Endothelial cell of umbilical vein (primary cell): ENCODE results near the gene PLAC1. TPM values are rescaled to one million over a fixed set of nuclear protein-coding genes. Genes with fewer than 3 reads are reported as not detected.

Source experiments
- BruUV-seq: library from RNA; stranded (reverse); fragments of 400-500 nt; replicated peaks from 2 replicates; lab custom pipeline; 2021; lab: Mats Ljungman, UMichigan
- CTCF ChIA-PET: fragments of 300-600, 350-600 bp; sonication (Branson Sonifier 250); formaldehyde crosslinking; loops from one replicate; lab custom pipeline; 2021; ENCODE audit warnings: antibody characterized with exemption, inconsistent platforms; lab: Charles Lee
- POLR2A ChIA-PET: fragments of 300-600, 350-600 bp; sonication (Branson Sonifier 250); formaldehyde crosslinking; loops from one replicate; lab custom pipeline; 2021; ENCODE audit warnings: antibody characterized with exemption, inconsistent platforms; lab: Charles Lee
- DNase-seq: peaks from one replicate; pipeline ENCODE4 v3.0.0-alpha.2; 2011; ENCODE audit warnings: low read depth, low spot score
- FAIRE-seq: peaks from 2 replicates; lab custom pipeline; 2011; peaks lifted over from hg19 to GRCh38; lab: Jason Lieb, UNC
- H2AFZ ChIP-seq: 2 replicates; pipeline ENCODE4 v1.6.0; 2012; ENCODE audit warnings: low read depth, low read length, control low read depth, inconsistent platforms
- H3K27ac ChIP-seq: 2 replicates; pipeline ENCODE4 v1.5.1; 2011; ENCODE audit warnings: low read depth, mild to moderate bottlenecking, control low read depth, low read length, moderate library complexity; ENCODE audit not compliant: insufficient read depth
- H3K27me3 ChIP-seq, 2 experiments: 2 replicates each; pipeline versions ENCODE4 v1.6.0 to v1.6.1; 2011; ENCODE audit warnings: low read length in 2 of 2, mixed read lengths in 1 of 2; ENCODE audit not compliant: control insufficient read depth in 2 of 2, insufficient read depth in 2 of 2
- H3K36me3 ChIP-seq, 2 experiments: 2 replicates in 1 of 2; 3 replicates in 1 of 2; pipeline ENCODE4 v1.5.1; 2011; ENCODE audit warnings: low read length in 2 of 2, mild to moderate bottlenecking in 1 of 2, moderate library complexity in 1 of 2; ENCODE audit not compliant: control insufficient read depth in 2 of 2, insufficient read depth in 2 of 2; ENCODE audit errors: extremely low read depth in 1 of 2
- H3K4me1 ChIP-seq: 3 replicates; pipeline ENCODE4 v1.5.1; 2011; ENCODE audit warnings: mild to moderate bottlenecking, low read length; ENCODE audit not compliant: control insufficient read depth, insufficient read depth; ENCODE audit errors: extremely low read depth
- H3K4me2 ChIP-seq: 2 replicates; pipeline ENCODE4 v1.6.1; 2011; ENCODE audit warnings: low read length, control low read depth, mixed read lengths; ENCODE audit not compliant: insufficient read depth
- H3K4me3 ChIP-seq, 3 experiments: fragments of 200-600 bp in 1 of 3; sonication (generic), shearing (Covaris generic) in 1 of 3; replicated peaks in 1 of 3; 2 replicates each; pipeline ENCODE4 v1.5.1; 2011 to 2016; ENCODE audit warnings: control low read depth in 3 of 3, low read length in 3 of 3, mild to moderate bottlenecking in 2 of 3, inconsistent platforms in 1 of 3, low read depth in 1 of 3, moderate library complexity in 1 of 3; ENCODE audit not compliant: insufficient read depth in 1 of 3
- H3K79me2 ChIP-seq: 2 replicates; pipeline ENCODE4 v1.6.0; 2012; ENCODE audit warnings: low read length, inconsistent platforms; ENCODE audit not compliant: control insufficient read depth, insufficient read depth
- H3K9ac ChIP-seq: replicated peaks from 2 replicates; pipeline ENCODE3; 2011; ENCODE audit warnings: low read length, control low read depth; ENCODE audit not compliant: insufficient read depth; ENCODE audit errors: extremely low read depth
- H3K9me1 ChIP-seq: replicated peaks from 3 replicates; pipeline ENCODE4 v1.6.0; 2011; ENCODE audit warnings: mild to moderate bottlenecking, low read length; ENCODE audit not compliant: control insufficient read depth, insufficient read depth; ENCODE audit errors: extremely low read depth
- H3K9me3 ChIP-seq: replicated peaks from 2 replicates; pipeline ENCODE4 v1.5.1; 2012; ENCODE audit warnings: low read length, inconsistent platforms; ENCODE audit not compliant: control insufficient read depth, insufficient read depth
- H4K20me1 ChIP-seq: replicated peaks from 2 replicates; pipeline ENCODE3; 2011; ENCODE audit warnings: mild to moderate bottlenecking, low read length; ENCODE audit not compliant: control insufficient read depth, insufficient read depth; ENCODE audit errors: extremely low read depth
- EZH2 ChIP-seq: IDR thresholded peaks from 2 replicates; pipeline ENCODE4 v1.6.1; 2012; ENCODE audit warnings: borderline replicate concordance, low read depth, mild to moderate bottlenecking, moderate library complexity, low read length, inconsistent platforms; ENCODE audit not compliant: severe bottlenecking
- FOS ChIP-seq: IDR thresholded peaks from 2 replicates; pipeline ENCODE4 v1.6.1; 2011; ENCODE audit warnings: mild to moderate bottlenecking, low read length, moderate library complexity, borderline replicate concordance; ENCODE audit not compliant: insufficient read depth
- GATA2 ChIP-seq: IDR thresholded peaks from 2 replicates; pipeline ENCODE4 v1.7.0; 2011; ENCODE audit warnings: low read depth, mild to moderate bottlenecking, moderate library complexity, mixed read lengths, low read length; ENCODE audit not compliant: insufficient read length, insufficient read depth
- JUN ChIP-seq: IDR thresholded peaks from 2 replicates; pipeline ENCODE4 v1.6.1; 2011; ENCODE audit warnings: borderline replicate concordance, low read depth; ENCODE audit not compliant: insufficient read length, insufficient read depth
- MYC ChIP-seq: IDR thresholded peaks from one replicate; pipeline ENCODE4 v1.6.1; 2011; ENCODE audit warnings: mild to moderate bottlenecking, low read depth, low read length
- POLR2A ChIP-seq: IDR thresholded peaks from 2 replicates; pipeline ENCODE4 v1.6.1; 2012; ENCODE audit warnings: low read depth, mild to moderate bottlenecking, control low read depth, low read length
- POLR2AphosphoS5 ChIP-seq: IDR thresholded peaks from 2 replicates; pipeline ENCODE4 v1.6.1; 2012; ENCODE audit warnings: low read depth, mild to moderate bottlenecking, control low read depth, low read length, moderate library complexity; ENCODE audit not compliant: insufficient read depth
- dilution Hi-C: fragments of 300-500 bp; cut with MboI; formaldehyde crosslinking; loops from one replicate; pipeline ENCODE4 v1.15.0; 2019; ENCODE audit warnings: low sequenced_read_pairs; ENCODE audit not compliant: extremely low pct_ligation_motif_present
- intact Hi-C: fragments of 100-400 bp; cut with micrococcal nuclease; formaldehyde crosslinking; loops from one replicate; pipeline ENCODE4 v1.10.0; 2022
- polyA plus RNA-seq, 4 experiments: library from polyadenylated mRNA; depleted of rRNA in 3 of 4; stranded (reverse) in 3 of 4; unstranded in 1 of 4; fragments of >200 nt; gene quantifications; 2 replicates each; pipeline versions ENCODE4 v1.2.1 to v1.2.3, GENCODE V29; 2011 to 2012; ENCODE audit warnings: missing spikeins in 1 of 4
- total RNA-seq: library from RNA; stranded (reverse); gene quantifications from 2 replicates; pipeline ENCODE4 v1.2.3, GENCODE V29; 2021
- TF ChIP-seq, protein P1 (sequence below), 2 donors: IDR thresholded peaks; 1 replicate in 1 of 2; 2 replicates in 1 of 2; pipeline ENCODE4 v1.5.1; 2011; ENCODE audit warnings: low read length in 2 of 2, mild to moderate bottlenecking in 2 of 2, moderate library complexity in 2 of 2, control low read depth in 1 of 2, inconsistent platforms in 1 of 2, low read depth in 1 of 2; ENCODE audit not compliant: insufficient read depth in 1 of 2; ENCODE audit errors: extremely low read depth in 1 of 2
- TF ChIP-seq, protein P2 (sequence below): IDR thresholded peaks from 2 replicates; pipeline ENCODE4 v1.6.1; 2011; ENCODE audit not compliant: insufficient read depth, insufficient read length

The PLAC1 gene
- total and polyA plus RNA-seq, 2 donors (not counting 3 experiments of a cell fraction or from before 2014, with no cell fraction given) = 0.58 to 2.4 TPM

DNA sequence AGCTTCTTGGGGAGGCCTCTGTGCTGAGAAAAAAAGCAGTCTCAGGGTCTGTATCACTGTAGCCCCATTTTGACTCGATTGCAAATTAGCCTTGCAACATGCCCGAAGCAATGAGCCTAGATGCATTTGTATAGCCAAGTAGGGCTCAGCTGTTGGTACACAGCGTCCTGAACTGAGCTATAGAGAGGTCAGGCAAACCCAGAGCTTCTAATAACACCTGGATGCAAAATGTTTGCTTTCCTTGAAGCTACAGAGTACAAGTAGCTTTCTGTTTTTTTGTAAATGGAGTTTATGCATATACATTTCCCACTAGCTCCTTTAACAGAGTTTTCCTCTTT, 87.8 kb downstream of the PLAC1 start:
- no peak overlapping the region for H3K27ac ChIP-seq
- no peak for FAIRE-seq
- no TSS peak for BruUV-seq

DNA sequence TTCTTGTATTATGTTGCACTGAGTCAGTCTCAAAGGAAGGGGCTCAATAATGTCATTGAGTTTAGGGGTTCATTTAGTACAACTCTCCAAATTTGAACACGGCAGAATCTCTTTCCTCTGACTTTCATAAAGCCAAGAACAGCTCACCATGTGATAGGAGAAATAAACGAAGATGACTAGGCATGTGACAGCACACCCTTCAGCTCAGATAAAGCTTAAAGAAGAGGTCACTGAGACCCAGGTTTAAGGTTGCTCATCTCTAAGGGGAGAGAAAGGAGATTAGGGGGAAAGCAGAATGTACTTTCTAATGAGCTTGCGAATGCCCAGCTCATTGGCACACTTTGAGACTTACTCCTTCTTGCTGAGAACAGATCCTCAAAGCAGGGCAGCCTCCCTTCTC, 89.0 kb downstream of the PLAC1 start:
- POLR2A ChIA-PET = interaction anchor here (0.7 kb wide), 1 partner anchor 308 kb away, joined by 3 read pairs; no protein-coding TSS in a partner anchor
- CTCF ChIA-PET = no interaction called here
- no peaks in the 10 kb centered on the region for H4K20me1 ChIP-seq

More for the DNA sequence above, 87.8 kb downstream of the PLAC1 start:
- Histone ChIP-seq H3K4me2 (no peak overlapping the region), H3K9me1 (no peaks in the 10 kb centered on the region), H4K20me1 (no peaks in the 10 kb centered on the region), H2AFZ (no peak overlapping the region), H3K79me2 (no peaks in the 10 kb centered on the region), H3K9ac (no peak overlapping the region), H3K9me3 (no peaks in the 10 kb centered on the region), H3K27me3 (no peaks in the 10 kb centered on the region), H3K4me3 (no peak overlapping the region), H3K36me3 (no peaks in the 10 kb centered on the region), H3K4me1 (peaks cover 23% of the 10 kb centered on the region)
- intact Hi-C loops = no loop called here
- POLR2A ChIA-PET = no interaction called here
- DNase-seq = no peak
- TF ChIP-seq, protein P1, sequence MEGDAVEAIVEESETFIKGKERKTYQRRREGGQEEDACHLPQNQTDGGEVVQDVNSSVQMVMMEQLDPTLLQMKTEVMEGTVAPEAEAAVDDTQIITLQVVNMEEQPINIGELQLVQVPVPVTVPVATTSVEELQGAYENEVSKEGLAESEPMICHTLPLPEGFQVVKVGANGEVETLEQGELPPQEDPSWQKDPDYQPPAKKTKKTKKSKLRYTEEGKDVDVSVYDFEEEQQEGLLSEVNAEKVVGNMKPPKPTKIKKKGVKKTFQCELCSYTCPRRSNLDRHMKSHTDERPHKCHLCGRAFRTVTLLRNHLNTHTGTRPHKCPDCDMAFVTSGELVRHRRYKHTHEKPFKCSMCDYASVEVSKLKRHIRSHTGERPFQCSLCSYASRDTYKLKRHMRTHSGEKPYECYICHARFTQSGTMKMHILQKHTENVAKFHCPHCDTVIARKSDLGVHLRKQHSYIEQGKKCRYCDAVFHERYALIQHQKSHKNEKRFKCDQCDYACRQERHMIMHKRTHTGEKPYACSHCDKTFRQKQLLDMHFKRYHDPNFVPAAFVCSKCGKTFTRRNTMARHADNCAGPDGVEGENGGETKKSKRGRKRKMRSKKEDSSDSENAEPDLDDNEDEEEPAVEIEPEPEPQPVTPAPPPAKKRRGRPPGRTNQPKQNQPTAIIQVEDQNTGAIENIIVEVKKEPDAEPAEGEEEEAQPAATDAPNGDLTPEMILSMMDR (IDR thresholded peaks at IDR 0.05; ENCODE audit: extremely low read depth in 1 of 2, insufficient read depth in 1 of 2, low read depth in 1 of 2, low read length in 2 of 2) = no peak
- dilution Hi-C loops = no loop called here
- CTCF ChIA-PET = interaction anchor here (0.7 kb wide), 1 partner anchor 15 kb away, joined by 3 read pairs; no protein-coding TSS in a partner anchor

More for the DNA sequence above, 89.0 kb downstream of the PLAC1 start:
- H2AFZ ChIP-seq = no peak overlapping the region
- H3K9me3 ChIP-seq = no peaks in the 10 kb centered on the region
- dilution Hi-C loops = no loop called here
- BruUV-seq = no TSS peak
- no peaks in the 10 kb centered on the region for H3K9me1 ChIP-seq
- H3K79me2 ChIP-seq = no peaks in the 10 kb centered on the region
- peaks cover 23% of the 10 kb centered on the region for H3K4me1 ChIP-seq
- FAIRE-seq (no peak), DNase-seq (no peak)
- no peak overlapping the region for H3K9ac ChIP-seq
- H3K27me3 ChIP-seq = no peaks in the 10 kb centered on the region
- H3K27ac ChIP-seq = no peak overlapping the region
- H3K36me3 ChIP-seq = no peaks in the 10 kb centered on the region
- TF ChIP-seq, protein P1 (IDR thresholded peaks at IDR 0.05; ENCODE audit: extremely low read depth in 1 of 2, insufficient read depth in 1 of 2, low read depth in 1 of 2, low read length in 2 of 2) = no peak
- no peak for TF ChIP-seq GATA2
- TF ChIP-seq MYC = no peak
- TF ChIP-seq POLR2A = no peak
- no peak for TF ChIP-seq FOS
- TF ChIP-seq, protein P2, sequence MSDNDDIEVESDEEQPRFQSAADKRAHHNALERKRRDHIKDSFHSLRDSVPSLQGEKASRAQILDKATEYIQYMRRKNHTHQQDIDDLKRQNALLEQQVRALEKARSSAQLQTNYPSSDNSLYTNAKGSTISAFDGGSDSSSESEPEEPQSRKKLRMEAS = no peak
- no peak for TF ChIP-seq EZH2
- no peak for TF ChIP-seq JUN
- no peak for TF ChIP-seq POLR2AphosphoS5
- no peak overlapping the region for H3K4me3 ChIP-seq
- H3K4me2 ChIP-seq = no peak overlapping the region
- intact Hi-C loops = no loop called here
